KOPT-K1 (cell line): ENCODE measurements around the gene SNX27.

Experiments used
- H3K27ac ChIP-seq: fragments of 200-600 bp; sonication (generic); 2 replicates; pipeline ENCODE4 v1.5.1; 2016; ENCODE audit warnings: antibody characterized with exemption, mild to moderate bottlenecking, low read depth, low read length; ENCODE audit not compliant: poor library complexity, severe bottlenecking
- H3K36me3 ChIP-seq: fragments of 200-600 bp; sonication (generic); 2 replicates; pipeline ENCODE4 v1.5.1; 2017; ENCODE audit warnings: antibody characterized with exemption, mild to moderate bottlenecking, low read length, moderate library complexity; ENCODE audit not compliant: insufficient read depth
- H3K9me3 ChIP-seq: fragments of 200-600 bp; sonication (generic); 2 replicates; pipeline ENCODE4 v1.5.1; 2017; ENCODE audit warnings: antibody characterized with exemption, low read length, mild to moderate bottlenecking; ENCODE audit not compliant: insufficient read depth, poor library complexity, severe bottlenecking

The SNX27 gene

DNA sequence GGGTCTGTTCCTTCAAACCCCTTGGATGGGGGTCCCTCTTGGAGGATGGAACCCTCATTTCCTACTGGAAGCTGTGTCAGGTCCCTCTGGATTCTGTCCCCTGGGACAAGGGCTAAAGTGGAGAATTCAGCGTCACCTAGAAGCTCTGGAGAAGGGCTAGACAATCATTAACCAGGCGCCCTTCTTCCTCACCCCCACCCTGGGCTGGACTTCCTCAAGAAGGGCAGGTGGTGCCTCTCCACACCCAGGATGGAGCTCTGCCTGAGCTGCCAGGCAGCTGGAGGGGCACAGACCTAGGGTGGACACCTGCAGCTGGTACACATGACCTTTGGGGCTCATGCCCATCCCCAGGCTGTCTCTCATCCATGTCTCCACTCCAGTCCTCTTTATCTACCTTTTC, 101.2 kb downstream of the SNX27 start:
- H3K36me3 ChIP-seq: no peaks in the 10 kb centered on the region

DNA sequence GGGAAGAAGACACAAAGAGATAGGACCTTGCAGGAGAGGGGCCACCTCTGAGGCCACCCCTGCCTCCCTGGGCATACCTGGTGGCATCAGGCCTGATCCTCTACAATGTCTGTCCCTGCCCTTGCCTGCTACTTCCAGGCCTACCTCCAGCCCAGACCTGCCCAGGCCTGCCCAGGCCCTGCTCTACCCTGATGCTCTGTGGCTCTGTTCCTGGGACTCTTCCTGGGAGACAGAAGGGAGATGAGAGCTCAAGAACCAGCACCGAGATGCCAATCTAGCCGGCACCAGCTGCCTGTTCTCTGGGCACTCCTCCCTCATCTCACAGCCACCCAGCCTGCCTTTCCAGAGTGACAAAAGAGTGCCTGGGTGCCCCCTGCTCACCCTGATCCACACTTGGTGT, 102.0 kb downstream of the SNX27 start:
- Histone ChIP-seq H3K27ac (no peak overlapping the region), H3K36me3 (no peaks in the 10 kb centered on the region), H3K9me3 (no peaks in the 10 kb centered on the region)

More for the DNA sequence above, 101.2 kb downstream of the SNX27 start:
- Histone ChIP-seq H3K27ac (no peak overlapping the region), H3K9me3 (no peaks in the 10 kb centered on the region)

DNA sequence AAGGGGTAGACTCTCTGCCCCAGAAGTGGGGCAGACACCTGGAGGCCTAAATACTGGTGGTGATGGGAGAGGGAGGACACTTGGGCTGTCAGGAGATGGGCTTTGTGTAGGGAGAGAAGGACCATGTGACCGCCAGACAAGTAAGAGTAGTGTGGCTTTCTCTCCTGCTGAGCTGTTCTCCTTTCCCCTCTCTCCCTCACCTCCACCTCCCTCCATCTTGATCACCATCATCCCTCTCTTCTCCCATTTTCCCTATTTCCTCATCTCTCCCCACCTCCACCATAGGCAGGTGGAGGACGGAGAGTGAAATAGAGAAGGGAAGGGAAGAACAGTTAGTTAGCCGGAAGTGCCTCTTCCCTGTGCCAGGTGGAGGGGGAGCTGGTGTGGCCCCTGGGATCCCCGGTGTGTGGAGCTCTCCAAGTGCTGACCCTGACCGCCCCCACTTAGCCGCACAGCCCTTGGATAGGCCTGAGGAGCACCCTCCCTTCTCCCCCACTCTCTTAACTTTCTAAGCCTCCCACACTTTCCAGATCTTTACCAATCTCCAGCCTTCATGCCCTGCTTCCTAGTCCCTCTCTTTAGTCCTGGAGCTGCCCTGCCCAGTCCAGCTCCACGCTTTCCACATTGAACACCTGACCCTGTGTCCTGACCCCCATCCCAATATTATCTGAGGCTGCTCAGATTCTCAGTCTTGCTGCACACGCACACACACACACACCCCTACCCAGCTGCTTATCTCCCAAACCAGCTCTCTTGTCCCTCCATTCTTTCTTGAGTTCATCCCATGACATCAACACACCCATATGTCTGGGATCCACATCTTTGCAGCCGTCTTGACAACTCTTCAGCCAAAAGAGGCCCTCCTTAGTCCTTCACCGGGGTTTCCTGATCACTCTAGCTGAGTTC, 103.2 kb downstream of the SNX27 start:
- no peaks in the 10 kb centered on the region for H3K36me3 ChIP-seq
- H3K9me3 ChIP-seq: no peaks in the 10 kb centered on the region

DNA sequence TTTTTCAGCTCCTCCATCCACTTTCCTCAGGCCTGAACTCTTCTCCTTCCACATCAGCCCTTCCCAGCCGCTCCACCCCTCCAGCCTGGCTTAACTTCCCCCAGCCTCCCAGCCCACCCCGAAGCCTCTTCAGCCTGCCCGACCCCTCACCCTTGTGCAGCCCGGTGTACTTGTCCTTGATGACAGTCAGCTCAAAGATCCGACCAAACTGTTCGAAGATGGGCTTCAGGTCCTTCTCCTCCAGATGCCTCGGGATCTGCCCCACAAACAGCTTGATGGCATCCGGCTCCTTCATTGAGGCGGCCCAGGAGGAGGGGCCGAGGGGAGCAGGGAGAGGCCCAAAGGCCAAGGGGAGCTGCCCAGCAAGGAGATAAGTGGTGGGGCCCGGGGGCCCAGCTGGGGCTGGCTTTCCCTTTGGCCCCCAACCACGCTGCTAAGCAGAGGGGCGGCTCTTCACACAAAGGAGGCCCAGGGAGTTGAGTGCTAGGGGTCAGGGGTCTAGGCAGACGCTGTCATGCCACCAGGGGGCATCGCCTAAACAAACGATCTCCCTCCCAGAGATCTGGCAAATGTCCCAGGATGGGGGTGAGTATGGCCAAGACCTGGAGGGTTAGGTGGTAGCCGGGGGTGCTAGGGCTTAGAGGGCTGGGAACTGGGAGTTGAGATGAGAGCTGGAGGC, 104.0 kb downstream of the SNX27 start:
- Histone ChIP-seq H3K9me3 (no peaks in the 10 kb centered on the region), H3K27ac (no peak overlapping the region), H3K36me3 (no peaks in the 10 kb centered on the region)

More for the DNA sequence above, 103.2 kb downstream of the SNX27 start:
- no peak overlapping the region for H3K27ac ChIP-seq

DNA sequence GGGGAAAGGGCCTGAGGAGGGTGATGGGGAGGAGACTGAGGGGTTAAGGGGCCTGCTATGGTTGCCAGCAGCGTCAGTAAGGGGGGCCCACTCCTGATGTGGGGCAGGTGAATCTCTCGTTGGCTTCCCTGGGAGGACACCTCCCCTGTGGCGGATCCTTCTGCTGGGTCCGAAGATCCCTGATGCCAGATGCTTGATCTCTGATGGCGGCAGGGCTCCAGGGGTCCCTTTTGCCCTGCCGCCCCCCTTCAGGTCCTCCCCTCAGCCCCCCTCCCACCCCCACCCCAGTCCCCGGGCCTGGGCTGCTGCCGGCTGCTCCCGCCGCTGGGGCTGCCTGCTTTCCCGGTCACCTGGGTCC, 104.5 kb downstream of the SNX27 start:
- no peaks in the 10 kb centered on the region for H3K36me3 ChIP-seq
- no peak overlapping the region for H3K27ac ChIP-seq
- H3K9me3 ChIP-seq: no peaks in the 10 kb centered on the region

DNA sequence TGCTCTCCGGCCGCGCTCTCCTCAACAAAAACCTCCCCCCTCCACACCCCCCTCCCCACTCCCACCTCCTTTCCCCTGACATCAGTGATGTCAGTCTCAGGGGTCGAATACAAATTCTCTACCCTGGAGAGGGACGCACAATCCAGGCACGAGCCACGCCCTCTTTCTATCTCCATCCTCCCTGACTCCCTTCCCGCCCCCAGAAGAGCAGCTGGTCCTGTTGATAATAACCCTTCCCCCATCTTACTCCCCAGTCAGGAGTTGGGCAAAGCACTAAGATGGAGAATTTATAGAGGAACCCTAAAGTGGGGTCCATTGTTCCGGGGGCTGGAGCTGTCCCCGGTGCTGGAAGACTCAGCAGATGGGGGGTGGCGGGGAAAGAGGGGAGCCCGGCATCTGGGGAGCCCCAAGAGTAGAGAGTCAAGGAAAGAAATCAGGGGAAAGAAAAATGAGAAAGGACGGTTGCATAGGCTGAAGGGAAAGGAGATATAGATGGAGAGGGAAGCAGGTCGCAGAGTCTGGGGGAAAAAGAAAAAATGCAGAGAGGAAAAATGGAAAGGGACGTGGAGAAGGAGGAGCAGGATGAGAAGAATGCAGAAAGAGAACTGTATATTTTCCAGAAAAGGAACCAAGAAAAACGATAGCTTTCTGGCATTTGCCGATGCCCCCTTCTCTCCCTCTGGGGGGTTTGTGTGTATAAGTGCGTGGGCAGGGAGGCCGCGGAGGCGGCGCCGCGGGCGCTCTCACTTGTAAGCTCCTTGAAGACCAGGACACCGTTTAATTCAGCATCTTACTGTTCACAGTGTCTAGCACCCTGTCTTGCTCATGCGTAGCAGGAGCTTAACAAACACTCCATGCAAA, 105.2 kb downstream of the SNX27 start, which contains the start of gene CELF3:
Gene CELF3, minus strand, starts transcription at position 33 of the 861 bp plus-strand sequence. CDS start 783 bp downstream, outside the sequence.
- Histone ChIP-seq H3K27ac (no peak within 1 kb of the TSS), H3K36me3 (no peaks in the 10 kb centered on the region), H3K9me3 (no peaks in the 10 kb centered on the region)

DNA sequence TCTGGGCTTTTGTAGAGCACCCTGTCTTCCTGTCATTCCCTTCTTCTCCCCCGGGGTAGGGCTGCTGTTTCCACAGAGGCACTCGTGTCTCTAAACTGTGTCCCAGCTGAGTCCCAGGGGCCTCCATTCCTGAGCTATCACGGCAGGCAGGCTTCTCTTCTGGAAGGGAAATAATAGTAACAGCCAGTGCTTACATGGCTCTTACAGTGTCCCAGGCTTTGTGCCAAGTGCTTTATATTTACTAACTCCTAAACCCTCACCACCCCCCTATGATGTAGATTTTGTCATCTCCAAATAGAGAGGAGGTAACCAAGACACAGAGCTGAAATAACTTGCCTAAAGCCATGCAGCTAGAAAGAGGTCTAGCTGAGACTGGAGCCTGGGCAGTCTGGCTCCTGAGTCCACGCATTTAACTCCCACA, 106.2 kb downstream of the SNX27 start:
- H3K9me3 ChIP-seq: no peaks in the 10 kb centered on the region
- no peak overlapping the region for H3K27ac ChIP-seq

DNA sequence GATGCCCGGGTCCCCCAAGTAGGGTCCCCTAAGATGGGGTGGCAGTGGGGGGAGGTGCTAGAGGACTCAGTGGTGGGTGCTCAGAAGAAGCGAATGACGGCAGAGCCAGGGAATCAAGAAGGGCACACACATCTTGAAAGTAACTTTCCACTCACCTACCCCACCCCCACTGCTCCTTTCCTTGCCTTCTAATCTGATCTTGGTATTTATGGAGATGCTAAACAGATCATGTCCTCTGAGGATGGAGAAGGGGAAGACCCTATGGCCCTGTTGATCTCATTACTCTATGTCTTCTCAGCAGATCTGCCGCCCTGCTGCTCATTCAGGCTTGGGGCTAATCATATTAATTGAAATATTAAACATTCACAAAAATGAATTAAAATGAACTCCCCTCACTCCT, 106.8 kb downstream of the SNX27 start:
- Histone ChIP-seq H3K36me3 (no peaks in the 10 kb centered on the region), H3K27ac (no peak overlapping the region), H3K9me3 (no peaks in the 10 kb centered on the region)

More for the DNA sequence above, 106.2 kb downstream of the SNX27 start:
- H3K36me3 ChIP-seq: no peaks in the 10 kb centered on the region

DNA sequence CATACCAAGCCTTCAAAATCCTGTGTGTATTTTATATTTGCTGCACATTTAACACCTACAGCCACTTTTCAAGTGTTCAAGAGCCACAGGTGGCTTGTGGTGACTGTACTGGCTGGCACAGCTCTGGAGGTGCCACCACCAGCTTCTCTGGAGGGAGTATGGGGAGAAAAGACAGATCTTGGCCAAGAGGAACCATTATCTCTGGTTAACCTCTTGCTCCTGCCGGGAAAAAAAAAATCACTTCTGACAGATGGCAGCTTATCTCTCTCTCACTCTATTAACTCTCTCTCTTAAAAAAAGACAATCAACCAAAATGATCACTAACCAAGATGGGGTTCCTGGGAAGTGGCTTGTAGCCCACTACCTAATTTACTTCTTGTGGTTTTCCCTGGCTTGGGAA, 108.3 kb downstream of the SNX27 start:
- Histone ChIP-seq H3K27ac (no peak overlapping the region), H3K36me3 (no peaks in the 10 kb centered on the region), H3K9me3 (no peaks in the 10 kb centered on the region)

DNA sequence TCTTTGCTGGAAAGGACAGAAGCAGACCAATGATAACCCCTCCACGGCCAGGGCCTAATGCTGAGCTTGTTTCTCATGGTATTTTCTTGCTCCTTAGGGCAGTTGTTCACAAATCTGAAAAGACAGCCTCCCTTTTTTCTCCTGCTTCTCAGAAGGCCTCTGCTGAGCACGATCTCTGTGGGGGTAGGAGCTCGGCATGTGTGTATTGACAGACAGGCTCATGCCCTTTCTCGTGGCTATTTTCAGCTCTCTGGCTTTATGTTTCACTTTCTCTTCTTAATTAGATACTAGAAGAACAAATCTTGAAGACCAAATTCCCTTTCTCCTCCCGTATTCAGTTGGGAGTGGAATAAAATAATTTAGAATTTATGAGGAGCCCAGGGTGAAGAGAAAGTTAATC, 108.7 kb downstream of the SNX27 start:
- Histone ChIP-seq H3K36me3 (no peaks in the 10 kb centered on the region), H3K9me3 (no peaks in the 10 kb centered on the region), H3K27ac (no peak overlapping the region)

DNA sequence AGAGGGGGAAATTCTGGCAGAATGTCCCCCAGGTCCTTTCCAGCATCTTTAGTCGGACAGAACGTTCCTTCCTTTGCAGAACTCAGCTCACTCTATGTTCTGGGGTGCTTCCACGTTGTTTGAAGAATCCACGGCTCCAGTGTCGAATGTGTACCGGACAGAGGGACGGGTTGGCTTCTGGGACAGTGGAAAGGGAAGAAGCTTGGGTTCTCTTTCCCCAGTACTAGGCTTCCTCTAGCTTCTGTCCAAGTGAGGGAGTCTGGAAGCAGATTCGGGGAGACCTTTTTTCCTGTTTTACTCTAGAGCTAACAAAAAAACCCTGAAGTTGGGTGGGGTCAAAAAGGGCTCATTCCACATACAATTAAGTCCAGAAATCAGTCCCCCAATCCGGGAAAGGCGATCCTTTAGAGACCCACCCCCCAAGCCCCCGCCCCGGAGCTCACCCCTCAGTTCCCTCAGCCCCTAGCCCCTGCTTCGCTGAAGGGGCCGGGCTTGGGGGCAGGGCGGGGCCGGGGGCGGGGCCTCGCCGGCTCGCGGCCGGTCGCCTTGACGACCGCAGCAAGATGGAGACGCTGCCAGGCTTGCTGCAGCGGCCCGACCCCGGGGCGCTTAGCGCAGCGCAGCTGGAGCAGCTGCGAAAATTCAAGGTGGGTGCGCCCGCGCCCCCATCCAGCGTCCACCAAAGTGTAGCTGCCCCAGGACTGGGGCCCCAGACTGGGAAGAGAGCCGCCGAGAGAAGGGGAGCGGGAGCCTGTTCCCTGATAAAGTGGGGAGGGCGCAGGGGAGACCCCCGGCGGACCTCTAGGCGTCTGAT, 109.3 kb downstream of the SNX27 start, which contains the start of gene RIIAD1:
Gene RIIAD1, plus strand, starts transcription at position 549 of the 814 bp plus-strand sequence. Its CDS starts 15 bp downstream, at position 564.
- no peaks in the 10 kb centered on the region for H3K9me3 ChIP-seq
- H3K27ac ChIP-seq: no peak within 1 kb of the TSS

DNA sequence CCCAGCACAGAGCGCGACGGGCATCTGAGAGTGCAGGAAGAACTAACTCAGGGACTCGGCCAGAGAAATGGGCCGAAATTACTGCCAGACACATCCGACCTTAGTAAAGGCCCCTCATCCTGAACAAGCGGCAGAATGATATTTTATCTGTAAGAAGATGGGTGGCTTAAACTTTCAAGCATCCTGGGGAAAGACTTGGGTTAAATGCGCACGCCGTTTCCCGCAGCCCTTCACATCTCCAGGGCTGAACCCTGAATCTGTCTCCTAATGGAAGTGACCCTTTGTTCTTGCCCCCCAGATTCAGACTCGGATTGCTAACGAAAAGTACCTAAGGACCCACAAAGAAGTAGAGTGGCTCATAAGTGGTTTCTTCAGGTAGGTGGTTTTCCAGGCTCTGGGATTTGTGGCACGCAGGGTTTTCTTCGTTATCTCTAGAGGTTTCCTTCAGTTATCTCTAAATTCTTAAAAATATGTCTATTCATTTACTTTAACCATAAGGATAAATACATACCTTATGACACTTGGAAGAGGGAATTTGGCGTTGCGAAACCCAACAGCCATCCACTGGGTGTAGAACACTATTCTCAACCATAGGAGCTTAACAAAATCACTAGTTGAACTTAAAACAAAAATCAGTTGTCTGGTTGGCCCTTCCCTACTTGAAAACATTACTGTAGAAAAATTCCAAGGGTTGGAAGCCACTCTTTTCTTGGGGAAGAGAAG, 110.1 kb downstream of the SNX27 start:
- H3K27ac ChIP-seq: no peak overlapping the region
- H3K36me3 ChIP-seq: no peaks in the 10 kb centered on the region
- H3K9me3 ChIP-seq: no peaks in the 10 kb centered on the region

More for the DNA sequence above, 109.3 kb downstream of the SNX27 start, which contains the start of gene RIIAD1:
- H3K36me3 ChIP-seq: no peaks in the 10 kb centered on the region

DNA sequence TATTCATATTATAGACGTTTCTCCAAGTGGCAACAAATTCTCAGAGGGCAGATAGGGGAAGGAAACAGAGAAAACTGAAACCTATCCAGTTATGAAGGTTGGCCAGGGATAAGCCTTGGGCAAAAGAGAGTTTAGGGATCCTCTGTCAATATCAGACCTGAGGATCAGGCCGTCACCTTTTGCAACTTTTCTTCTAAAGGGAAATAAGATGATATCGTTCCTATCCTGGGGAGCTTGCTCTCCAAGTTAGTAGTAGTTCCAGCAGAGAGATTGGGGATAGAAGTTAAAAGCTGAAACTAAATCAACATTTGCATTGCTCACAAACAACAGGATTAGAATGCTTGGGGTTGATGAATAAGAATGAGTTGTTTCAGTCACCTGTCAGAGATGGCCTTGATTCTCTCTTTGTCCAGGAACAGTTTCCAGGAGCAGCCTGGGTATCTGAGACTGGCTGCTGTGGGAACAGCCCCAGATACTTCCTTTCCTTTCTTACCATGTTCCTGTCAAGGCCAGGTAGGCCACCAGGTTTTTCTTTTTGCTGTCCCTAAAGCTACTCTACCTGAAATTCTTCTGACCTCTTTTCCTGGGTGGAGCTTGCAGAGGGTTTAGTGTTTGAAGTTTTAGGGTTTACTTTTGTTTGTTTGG, 112.0 kb downstream of the SNX27 start:
- Histone ChIP-seq H3K27ac (no peak overlapping the region), H3K36me3 (no peaks in the 10 kb centered on the region), H3K9me3 (no peaks in the 10 kb centered on the region)
